NOMO-1 (cell line): ENCODE results near the gene MYT1.

Source experiments
- DNase-seq, 2 experiments: peaks; one replicate each; lab custom pipeline; 2025; ENCODE audit not compliant: unreplicated experiment in 2 of 2; lab: John Stamatoyannopoulos, UW

MYT1 gene

GRCh38 chr20:64242003-64242796, 77.9 kb downstream of the MYT1 start:
- no peak for DNase-seq

GRCh38 chr20:64242797-64243475, 78.7 kb downstream of the MYT1 start:
- DNase-seq, result no peak

- no peak for DNase-seq
These were observed 80.1 kb downstream of the MYT1 start for GRCh38 chr20:64244281-64244805.

- no peak for DNase-seq
These were observed 80.8 kb downstream of the MYT1 start for GRCh38 chr20:64244870-64245603.

- no peak for DNase-seq
These were observed 81.7 kb downstream of the MYT1 start for GRCh38 chr20:64245746-64246595.

- no peak for DNase-seq
These were observed 82.5 kb downstream of the MYT1 start for GRCh38 chr20:64246616-64247306.

GRCh38 chr20:64247307-64247618, 83.0 kb downstream of the MYT1 start:
- DNase-seq, result no peak

GRCh38 chr20:64247970-64248841, 84.0 kb downstream of the MYT1 start:
- DNase-seq, result peak in 1 of 2 experiments; percentile 35

- DNase-seq, result no peak
These were observed 85.8 kb downstream of the MYT1 start for GRCh38 chr20:64250027-64250426.

GRCh38 chr20:64253000-64253383, 88.7 kb downstream of the MYT1 start:
- DNase-seq, result no peak

GRCh38 chr20:64253443-64253842, 89.2 kb downstream of the MYT1 start:
- no peak for DNase-seq

GRCh38 chr20:64254156-64254555, 89.9 kb downstream of the MYT1 start:
- no peak for DNase-seq

GRCh38 chr20:64254571-64255360, 90.5 kb downstream of the MYT1 start:
- DNase-seq, result no peak

GRCh38 chr20:64255361-64256281, 91.4 kb downstream of the MYT1 start, which contains the start of gene PCMTD2:
Gene PCMTD2, plus strand, starts transcription at chr20:64255748. Its CDS starts 4,218 bp downstream, at chr20:64259966.
- DNase-seq, result peak; percentile 80 to 91

- DNase-seq, result peak in 1 of 2 experiments; percentile 11
These were observed 92.2 kb downstream of the MYT1 start for GRCh38 chr20:64256282-64256935.

GRCh38 chr20:64257107-64257757, 93.0 kb downstream of the MYT1 start:
- DNase-seq, result no peak
